Germinal center (tissue), 1 donor: ENCODE data around the gene L1TD1.
"Not testable (repeated sequence)": the region's sequence is repeated elsewhere in the genome, so short reads cannot be mapped to it uniquely, and the experiment has no call there.

Source experiments
- DNase-seq: peaks from one replicate; pipeline ENCODE4 v3.0.0; 2012; ENCODE audit warnings: mixed read lengths, low spot score

Gene L1TD1

GRCh38 chr1:62234688-62235087 lies 40.0 kb downstream of the L1TD1 start:
- no peak for DNase-seq

GRCh38 chr1:62235576-62235975 lies 40.9 kb downstream of the L1TD1 start:
- no peak for DNase-seq

- DNase-seq, result no peak
Observed at GRCh38 chr1:62237361-62237760, 42.7 kb downstream of the L1TD1 start.

GRCh38 chr1:62237950-62238374 lies 43.3 kb downstream of the L1TD1 start:
- no peak for DNase-seq

GRCh38 chr1:62238507-62238906 lies 43.9 kb downstream of the L1TD1 start:
- DNase-seq, result no peak

- DNase-seq, result not testable (repeated sequence)
Observed at GRCh38 chr1:62239652-62240403, 45.2 kb downstream of the L1TD1 start.

GRCh38 chr1:62240651-62241370 lies 46.2 kb downstream of the L1TD1 start:
- DNase-seq, result no peak

- no peak for DNase-seq
Observed at GRCh38 chr1:62241371-62242131, 46.9 kb downstream of the L1TD1 start.

- not testable (repeated sequence) for DNase-seq
Observed at GRCh38 chr1:62244380-62244779, 49.7 kb downstream of the L1TD1 start.

GRCh38 chr1:62245201-62245600 lies 50.6 kb downstream of the L1TD1 start:
- no peak for DNase-seq

- no peak for DNase-seq
Observed at GRCh38 chr1:62247391-62248168, 52.9 kb downstream of the L1TD1 start.

GRCh38 chr1:62250126-62250726 lies 55.6 kb downstream of the L1TD1 start:
- no peak for DNase-seq

GRCh38 chr1:62259551-62259950 lies 64.9 kb downstream of the L1TD1 start:
- DNase-seq, result no peak

- no peak for DNase-seq
Observed at GRCh38 chr1:62260688-62261087, 66.0 kb downstream of the L1TD1 start.
